ENCODE data around the gene OSBPL9. TPM values are rescaled to one million over a fixed set of nuclear protein-coding genes. Genes with fewer than 3 reads are reported as not detected.

OSBPL9 gene
- total and polyA plus RNA-seq, 9 of the 15 experiments (the other 6 are each of a cell fraction or from before 2014, with no cell fraction given), result 43.9 to 217 (median 170) TPM

DNA sequence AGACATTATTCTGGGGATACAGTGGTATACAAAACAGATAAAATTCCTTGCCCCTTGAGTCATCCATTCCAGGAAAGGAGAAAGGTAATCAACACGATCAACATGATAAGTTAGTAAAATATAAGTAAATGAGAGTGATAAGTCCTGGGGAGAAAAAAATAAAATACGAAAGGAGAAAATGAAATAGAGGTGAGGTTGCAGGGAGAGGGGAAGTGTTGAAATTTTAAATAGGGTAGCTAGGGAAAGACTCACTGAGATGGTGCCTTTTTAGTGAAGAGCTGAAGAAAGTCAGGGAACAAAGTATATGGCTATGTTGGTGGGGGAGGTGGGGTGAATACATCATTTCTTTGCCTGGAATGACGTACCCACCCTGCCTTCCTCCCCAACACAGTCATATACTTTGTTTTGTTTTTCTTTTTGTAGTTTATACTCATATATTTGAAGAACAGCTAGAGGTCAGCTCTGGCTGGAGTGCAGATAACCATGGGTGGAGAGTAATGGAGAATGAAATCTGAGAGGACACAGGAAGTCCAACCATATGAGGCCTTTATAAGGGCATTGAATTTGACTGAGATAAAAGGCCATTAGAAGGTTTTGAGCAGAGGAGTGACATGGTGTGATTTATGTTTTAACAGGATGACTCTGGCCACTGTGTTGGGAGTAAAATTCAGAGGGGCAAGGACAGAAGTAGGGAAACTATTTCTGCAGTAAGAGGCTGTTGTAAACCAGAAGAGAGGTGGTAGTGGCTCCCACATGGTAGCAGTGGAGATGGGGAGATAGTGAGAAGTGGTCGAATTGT is 54.8 kb downstream of the OSBPL9 start (continued):
- TF ChIP-seq REST (IDR thresholded peaks at IDR 0.05; ENCODE audit: borderline replicate concordance), result no peak
- TF ChIP-seq REST (CRISPR knock-in tag; IDR thresholded peaks at IDR 0.05; ENCODE audit: low read depth), result no peak
- TF ChIP-seq, protein P1, sequence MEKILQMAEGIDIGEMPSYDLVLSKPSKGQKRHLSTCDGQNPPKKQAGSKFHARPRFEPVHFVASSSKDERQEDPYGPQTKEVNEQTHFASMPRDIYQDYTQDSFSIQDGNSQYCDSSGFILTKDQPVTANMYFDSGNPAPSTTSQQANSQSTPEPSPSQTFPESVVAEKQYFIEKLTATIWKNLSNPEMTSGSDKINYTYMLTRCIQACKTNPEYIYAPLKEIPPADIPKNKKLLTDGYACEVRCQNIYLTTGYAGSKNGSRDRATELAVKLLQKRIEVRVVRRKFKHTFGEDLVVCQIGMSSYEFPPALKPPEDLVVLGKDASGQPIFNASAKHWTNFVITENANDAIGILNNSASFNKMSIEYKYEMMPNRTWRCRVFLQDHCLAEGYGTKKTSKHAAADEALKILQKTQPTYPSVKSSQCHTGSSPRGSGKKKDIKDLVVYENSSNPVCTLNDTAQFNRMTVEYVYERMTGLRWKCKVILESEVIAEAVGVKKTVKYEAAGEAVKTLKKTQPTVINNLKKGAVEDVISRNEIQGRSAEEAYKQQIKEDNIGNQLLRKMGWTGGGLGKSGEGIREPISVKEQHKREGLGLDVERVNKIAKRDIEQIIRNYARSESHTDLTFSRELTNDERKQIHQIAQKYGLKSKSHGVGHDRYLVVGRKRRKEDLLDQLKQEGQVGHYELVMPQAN (IDR thresholded peaks at IDR 0.05; ENCODE audit: borderline replicate concordance), result no peak
- no peak for TF ChIP-seq NR2C1 (IDR thresholded peaks at IDR 0.05)
- no peak for TF ChIP-seq NR2C1 (tag; IDR thresholded peaks at IDR 0.05)
- TF ChIP-seq CHD1 (IDR thresholded peaks at IDR 0.05; ENCODE audit: low read length), result no peak
- TF ChIP-seq KLF1 (tag; IDR thresholded peaks at IDR 0.05), result no peak
- TF ChIP-seq PHB2 (IDR thresholded peaks at IDR 0.05; ENCODE audit: low read depth), result no peak
- TF ChIP-seq NCOA1 (IDR thresholded peaks at IDR 0.05; ENCODE audit: low read depth), result peak; percentile 66
- no peak for TF ChIP-seq POLR3A (IDR thresholded peaks at IDR 0.05; ENCODE audit: borderline replicate concordance, extremely low read depth, insufficient read depth, insufficient read length)
- TF ChIP-seq ZNF780A (CRISPR knock-in tag; IDR thresholded peaks at IDR 0.05), result no peak
- TF ChIP-seq, protein P2, sequence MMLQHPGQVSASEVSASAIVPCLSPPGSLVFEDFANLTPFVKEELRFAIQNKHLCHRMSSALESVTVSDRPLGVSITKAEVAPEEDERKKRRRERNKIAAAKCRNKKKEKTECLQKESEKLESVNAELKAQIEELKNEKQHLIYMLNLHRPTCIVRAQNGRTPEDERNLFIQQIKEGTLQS (IDR thresholded peaks at IDR 0.05), result peak; percentile 80
- TF ChIP-seq, protein P2 (CRISPR knock-in tag; conservative IDR thresholded peaks at IDR 0.05), result no peak
- no peak for TF ChIP-seq TBP (optimal IDR thresholded peaks at IDR 0.05; ENCODE audit: low read depth, low read length)
- no peak for TF ChIP-seq HLTF (IDR thresholded peaks at IDR 0.05)
- TF ChIP-seq ZNF146 (CRISPR knock-in tag; IDR thresholded peaks at IDR 0.05; ENCODE audit: unreplicated experiment), result no peak
- no peak for TF ChIP-seq ZNF764 (CRISPR knock-in tag; IDR thresholded peaks at IDR 0.05; ENCODE audit: low read depth)
- TF ChIP-seq OTX1 (CRISPR knock-in tag; IDR thresholded peaks at IDR 0.05), result 0 out of 2 replicates have a peak, but pooled peaks have one; percentile 15
- TF ChIP-seq GABPB1 (CRISPR knock-in tag; IDR thresholded peaks at IDR 0.05), result no peak; the same call in 1 of the 2 replicates
- TF ChIP-seq ZBTB17 (CRISPR knock-in tag; IDR thresholded peaks at IDR 0.05), result no peak
